HL-60 (cell line): ENCODE results near the gene LCN6.

Experiments
- GABPA ChIP-seq: IDR thresholded peaks from 2 replicates; pipeline ENCODE4 v1.6.1; 2012; ENCODE audit warnings: low read depth
- POLR2AphosphoS5 ChIP-seq: IDR thresholded peaks from 2 replicates; pipeline ENCODE4 v1.6.1; 2012; ENCODE audit warnings: low read depth
- REST ChIP-seq: IDR thresholded peaks from 2 replicates; pipeline ENCODE4 v1.6.1; 2012; ENCODE audit warnings: low read depth; ENCODE audit not compliant: insufficient replicate concordance
- SPI1 ChIP-seq: IDR thresholded peaks from 2 replicates; pipeline ENCODE4 v1.6.1; 2012; ENCODE audit warnings: low read depth, mild to moderate bottlenecking, borderline replicate concordance
- TF ChIP-seq, protein P1 (sequence below): IDR thresholded peaks from one replicate; pipeline ENCODE4 v1.5.1; 2011; ENCODE audit warnings: low read length, control low read depth, inconsistent platforms; ENCODE audit not compliant: insufficient read depth

GRCh38 chr9:136762915-136763648 is 14.8 kb upstream of the LCN6 start:
- TF ChIP-seq, protein P1, sequence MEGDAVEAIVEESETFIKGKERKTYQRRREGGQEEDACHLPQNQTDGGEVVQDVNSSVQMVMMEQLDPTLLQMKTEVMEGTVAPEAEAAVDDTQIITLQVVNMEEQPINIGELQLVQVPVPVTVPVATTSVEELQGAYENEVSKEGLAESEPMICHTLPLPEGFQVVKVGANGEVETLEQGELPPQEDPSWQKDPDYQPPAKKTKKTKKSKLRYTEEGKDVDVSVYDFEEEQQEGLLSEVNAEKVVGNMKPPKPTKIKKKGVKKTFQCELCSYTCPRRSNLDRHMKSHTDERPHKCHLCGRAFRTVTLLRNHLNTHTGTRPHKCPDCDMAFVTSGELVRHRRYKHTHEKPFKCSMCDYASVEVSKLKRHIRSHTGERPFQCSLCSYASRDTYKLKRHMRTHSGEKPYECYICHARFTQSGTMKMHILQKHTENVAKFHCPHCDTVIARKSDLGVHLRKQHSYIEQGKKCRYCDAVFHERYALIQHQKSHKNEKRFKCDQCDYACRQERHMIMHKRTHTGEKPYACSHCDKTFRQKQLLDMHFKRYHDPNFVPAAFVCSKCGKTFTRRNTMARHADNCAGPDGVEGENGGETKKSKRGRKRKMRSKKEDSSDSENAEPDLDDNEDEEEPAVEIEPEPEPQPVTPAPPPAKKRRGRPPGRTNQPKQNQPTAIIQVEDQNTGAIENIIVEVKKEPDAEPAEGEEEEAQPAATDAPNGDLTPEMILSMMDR, result no peak
- TF ChIP-seq REST (no peak), SPI1 (no peak), POLR2AphosphoS5 (no peak), GABPA (no peak)
